GM19240 (cell line): Measurements from ENCODE around the gene CFAP97D2.
"Not testable (repeated sequence)": the region's sequence is repeated elsewhere in the genome, so short reads cannot be mapped to it uniquely, and the experiment has no call there.

Source experiments
- DNase-seq: peaks from one replicate; pipeline ENCODE4 v3.0.0; 2011; ENCODE audit warnings: low spot score; ENCODE audit not compliant: insufficient read length

Gene CFAP97D2

DNA sequence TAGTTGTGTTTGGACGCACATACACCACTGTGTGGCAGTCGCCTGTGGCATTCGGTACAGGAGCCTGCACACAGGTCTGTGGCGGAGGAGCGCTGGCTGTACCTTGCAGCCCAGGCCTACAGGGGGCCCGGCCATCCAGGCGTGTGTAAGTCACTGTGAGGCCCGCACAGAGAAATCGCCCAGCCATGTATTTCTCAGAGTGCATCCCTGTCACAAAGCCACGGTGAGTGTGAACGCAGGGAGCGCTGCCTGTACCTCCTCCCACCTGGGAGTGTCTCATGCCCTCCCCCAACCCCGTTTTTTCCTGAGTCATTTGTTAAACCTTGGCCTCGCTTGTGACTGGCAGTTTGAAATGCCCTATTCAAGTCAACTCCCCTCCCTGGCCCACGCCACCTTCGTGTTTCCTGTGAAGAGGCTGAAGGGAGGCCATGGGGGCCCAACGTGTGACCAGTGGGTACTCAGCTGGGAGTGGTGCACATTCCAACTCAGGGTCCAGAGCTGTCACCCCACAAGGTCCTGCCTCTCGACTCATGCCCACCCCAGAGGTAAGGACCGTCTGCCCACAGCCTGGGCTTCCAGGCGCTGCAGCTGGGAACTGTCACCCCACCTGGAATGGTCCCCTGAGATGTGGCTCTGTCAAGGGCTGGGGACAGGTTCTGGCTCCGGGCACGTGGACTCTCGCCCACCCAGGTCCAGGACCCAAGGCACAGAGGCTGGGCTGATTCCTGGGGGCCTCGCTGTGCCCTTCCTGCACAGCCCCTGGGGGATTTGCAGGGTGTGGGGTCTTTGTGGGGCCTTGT is 35.1 kb upstream of the CFAP97D2 start:
- no peak for DNase-seq

DNA sequence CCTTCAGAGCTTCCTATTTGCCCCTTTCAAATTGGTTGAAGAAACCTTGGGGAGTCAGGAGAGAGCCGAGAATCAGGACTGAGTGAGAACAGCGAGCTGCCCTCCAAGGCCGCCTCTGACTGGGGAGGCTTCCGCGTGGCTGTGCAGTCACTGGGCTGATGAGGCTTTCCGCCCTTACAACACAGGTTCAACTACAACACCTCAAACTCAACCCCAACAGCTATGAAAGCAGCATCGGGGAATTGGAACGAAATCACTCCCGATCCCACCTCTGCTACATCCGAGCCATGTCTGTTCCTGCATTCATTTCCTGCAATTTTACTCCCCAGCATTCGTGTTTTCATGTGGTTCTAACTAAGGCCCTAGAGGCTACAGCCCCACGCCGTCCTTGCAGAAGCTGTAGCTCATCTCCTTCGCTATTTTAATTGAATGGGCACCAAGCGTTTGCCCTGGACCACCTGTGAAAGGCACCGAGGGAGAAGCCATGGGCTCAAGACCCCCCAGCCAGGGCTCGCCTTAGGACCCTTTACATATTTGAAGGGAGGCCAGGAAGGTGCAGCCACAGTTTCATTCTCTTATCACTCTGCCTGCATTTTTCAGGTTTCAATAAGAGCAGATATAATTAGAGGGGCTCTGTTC is 34.3 kb upstream of the CFAP97D2 start:
- DNase-seq, result no peak

DNA sequence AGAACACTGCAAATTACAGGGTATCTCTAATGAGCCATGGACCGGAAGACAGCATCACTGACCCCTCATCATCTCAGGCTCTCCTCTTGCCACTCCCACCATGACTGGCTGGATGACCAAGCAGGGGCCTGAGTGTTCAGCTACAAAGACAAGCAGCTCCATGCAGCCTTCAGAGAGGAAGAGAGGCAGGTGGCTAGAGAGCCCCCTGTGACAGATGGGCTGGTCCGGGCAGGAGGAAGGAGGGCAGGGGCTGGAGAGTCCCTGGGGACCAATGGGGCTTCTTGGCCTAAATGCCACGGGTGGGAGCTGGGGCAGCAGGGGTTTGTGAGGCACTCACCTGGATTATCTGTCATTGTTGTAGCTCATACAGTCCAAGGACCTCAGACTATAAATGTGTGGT is 33.8 kb upstream of the CFAP97D2 start:
- DNase-seq, result no peak

DNA sequence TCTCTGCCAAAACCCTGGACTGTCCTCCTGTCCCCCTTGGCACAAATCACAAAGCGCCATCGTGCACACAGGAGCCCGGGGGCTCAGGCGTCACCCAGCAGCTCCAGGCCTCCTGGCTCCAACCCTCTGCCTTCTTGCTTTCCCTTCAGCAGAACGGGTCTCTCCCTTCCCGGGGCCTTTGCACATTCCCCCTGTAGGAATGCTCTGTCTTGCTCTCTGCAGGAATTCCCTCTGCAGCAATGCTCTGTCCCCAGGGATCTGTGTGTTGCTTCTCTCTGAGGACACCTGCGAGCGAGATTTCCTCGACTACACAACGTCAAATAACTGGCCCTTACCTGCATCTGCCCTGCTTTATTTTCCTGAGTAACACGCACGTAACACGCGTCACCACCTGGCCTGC is 33.3 kb upstream of the CFAP97D2 start:
- no peak for DNase-seq

DNA sequence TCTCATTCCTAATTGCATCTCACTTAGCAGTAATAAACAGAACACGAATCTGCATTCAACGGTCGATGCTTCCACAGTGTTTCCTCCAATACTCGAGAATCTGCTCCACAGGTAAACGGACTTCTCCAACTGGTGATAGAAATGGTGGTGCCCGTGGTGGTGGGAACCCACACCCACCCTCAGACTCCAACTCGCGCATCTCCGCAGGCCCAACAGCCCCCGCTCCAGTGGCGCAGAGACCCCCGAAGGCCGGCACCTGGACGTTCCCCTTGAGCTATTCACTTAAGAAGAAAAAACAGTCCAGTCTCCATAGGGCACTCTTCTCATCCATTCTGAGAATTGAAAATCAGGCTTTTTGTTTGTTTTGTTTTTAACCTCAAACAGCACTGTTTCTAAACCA is 32.9 kb upstream of the CFAP97D2 start:
- DNase-seq, result no peak

DNA sequence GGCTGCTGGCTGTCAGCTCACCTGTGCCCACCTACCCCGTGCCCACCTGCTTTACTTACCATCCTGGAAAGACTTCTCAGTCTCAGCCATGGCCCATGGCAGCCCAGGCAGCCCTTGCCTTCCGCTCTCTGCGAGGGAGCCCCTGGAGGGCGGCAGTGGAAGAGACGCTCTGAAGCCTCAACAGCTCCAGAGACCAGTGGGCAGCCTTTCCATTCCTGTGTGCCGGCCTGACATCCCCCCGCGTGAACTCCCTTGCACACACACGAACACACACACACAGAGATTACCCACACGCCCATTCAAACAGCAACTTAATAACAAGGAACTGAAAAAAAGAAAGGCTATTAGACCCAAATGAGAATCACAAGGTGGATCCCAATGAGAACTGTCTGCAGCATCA is 32.4 kb upstream of the CFAP97D2 start:
- no peak for DNase-seq

DNA sequence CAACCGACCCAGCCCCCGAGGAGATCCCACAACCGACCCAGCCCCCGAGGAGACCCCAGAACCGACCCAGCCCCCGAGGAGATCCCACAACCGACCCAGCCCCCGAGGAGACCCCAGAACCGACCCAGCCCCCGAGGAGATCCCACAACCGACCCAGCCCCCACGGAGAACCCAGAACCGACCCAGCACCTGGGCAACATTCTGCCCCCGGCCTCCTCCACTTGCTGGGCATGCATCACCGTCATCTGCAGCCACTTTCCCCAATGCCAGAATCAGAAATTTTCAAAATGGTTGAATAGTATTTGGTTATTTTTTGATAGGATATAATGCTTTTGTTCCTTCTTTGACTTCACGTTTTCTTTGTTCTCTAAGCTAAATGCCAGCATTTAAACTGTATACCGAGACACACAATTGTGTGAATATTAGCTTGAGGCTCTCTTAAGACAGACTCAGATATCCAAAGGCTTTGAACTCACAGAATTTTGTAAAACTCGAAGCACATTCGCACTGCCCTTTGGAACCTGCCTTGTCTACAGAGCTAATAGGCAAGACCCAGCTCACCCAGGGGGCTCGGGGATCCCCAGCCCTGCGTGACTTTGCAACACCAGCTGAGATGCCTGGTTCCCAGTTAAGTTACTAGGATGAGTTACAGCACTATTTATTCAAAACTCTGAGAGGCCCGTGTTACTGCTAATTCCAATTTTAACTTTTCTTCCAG is 31.1 kb upstream of the CFAP97D2 start:
- no peak for DNase-seq

DNA sequence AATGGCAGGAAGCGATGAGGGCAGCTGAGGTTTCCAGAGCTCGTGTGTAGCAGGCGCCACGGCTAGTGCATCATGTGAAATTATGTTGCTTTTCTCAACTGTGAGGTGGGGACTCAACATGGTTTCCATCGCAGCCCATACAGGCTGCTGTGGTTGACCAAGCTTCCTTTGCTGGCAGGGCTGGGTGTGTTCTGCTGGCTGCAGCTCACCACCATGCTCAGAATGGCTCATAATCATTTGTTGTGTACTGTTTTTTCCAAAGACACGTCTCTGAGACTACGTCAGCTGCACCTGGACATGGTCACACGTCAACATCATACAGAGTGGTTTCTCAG is 30.6 kb upstream of the CFAP97D2 start:
- DNase-seq, result no peak

DNA sequence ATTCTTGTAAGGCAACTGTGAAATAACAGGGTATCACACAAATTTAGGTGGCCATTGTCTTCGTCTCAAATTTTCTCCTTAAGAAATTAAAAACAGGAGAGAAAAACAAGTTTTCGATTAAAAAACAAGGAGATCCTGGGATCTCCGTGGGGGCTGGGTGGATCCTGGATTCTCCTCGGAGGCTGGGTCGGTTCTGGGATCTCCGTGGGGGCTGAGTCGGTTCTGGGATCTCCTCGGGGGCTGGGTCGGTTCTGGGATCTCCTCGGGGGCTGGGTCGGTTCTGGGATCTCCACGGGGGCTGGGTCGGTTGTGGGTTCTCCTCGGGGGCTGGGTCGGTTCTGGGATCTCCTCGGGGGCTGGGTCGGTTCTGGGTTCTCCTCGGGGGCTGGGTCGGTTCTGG is 30.2 kb upstream of the CFAP97D2 start:
- not testable (repeated sequence) for DNase-seq

DNA sequence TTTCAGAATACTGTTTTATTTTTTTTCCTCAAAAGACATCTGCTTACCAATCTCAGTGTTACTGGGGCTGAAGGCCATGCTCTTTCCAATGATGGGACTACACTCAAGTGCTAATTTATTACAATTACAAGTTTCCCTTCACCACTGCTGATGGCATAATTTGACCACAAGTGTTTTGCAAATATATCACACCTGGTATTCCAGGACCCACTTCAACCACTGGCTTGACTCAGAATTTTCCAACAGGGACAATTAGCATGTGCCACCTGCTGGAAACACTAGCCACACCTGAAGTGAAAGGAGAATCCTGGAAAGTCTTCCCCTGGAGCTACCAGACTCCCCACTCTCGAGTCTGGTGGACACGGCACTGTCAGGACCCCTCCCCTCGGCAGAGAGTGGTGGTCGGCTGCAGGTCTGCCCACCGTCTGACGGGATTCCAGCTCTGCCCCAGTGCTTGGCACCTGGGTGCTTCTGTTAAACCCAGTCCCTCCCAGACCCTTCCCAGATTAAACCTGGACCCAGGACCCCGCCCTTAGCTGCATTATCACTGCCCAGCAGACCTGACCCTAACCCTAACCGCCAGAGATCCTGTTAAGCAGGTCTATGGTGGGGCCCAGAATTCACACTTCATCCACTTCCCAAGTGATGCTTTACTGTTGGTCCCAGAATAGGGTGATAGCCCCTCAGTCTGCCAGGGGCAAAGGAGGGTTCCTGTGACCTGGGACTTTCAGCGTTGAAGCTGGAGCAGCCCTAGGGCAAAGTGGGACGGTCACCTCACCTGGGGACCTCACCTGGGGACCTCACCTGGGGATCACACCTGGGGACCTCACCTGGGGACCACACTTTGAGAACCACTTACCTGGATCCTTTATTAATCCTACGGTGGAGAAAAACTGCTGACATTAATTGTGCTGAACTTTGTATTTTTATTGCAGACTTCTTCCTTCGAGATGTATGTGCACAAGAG is 29.0 kb upstream of the CFAP97D2 start:
- DNase-seq, result no peak

DNA sequence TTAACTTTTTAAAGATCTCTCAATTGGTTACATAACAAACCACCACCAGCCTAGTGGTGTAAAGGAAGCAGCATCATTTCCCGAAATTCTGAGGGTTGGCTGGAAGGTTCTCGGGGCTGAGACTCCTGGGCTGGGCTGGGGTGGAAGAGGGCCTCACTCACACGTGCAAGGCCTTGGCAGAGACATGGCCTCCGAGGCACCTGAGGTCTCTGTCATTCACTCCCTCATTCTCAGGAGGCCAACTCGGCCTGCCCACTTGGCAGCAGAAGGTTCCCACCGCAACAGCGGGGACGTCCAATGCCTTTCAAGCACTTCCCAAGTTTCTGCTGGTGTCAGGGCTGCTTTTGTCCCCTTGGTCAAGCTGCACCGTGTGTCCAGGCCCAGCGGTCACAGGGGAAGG is 28.0 kb upstream of the CFAP97D2 start:
- no peak for DNase-seq

DNA sequence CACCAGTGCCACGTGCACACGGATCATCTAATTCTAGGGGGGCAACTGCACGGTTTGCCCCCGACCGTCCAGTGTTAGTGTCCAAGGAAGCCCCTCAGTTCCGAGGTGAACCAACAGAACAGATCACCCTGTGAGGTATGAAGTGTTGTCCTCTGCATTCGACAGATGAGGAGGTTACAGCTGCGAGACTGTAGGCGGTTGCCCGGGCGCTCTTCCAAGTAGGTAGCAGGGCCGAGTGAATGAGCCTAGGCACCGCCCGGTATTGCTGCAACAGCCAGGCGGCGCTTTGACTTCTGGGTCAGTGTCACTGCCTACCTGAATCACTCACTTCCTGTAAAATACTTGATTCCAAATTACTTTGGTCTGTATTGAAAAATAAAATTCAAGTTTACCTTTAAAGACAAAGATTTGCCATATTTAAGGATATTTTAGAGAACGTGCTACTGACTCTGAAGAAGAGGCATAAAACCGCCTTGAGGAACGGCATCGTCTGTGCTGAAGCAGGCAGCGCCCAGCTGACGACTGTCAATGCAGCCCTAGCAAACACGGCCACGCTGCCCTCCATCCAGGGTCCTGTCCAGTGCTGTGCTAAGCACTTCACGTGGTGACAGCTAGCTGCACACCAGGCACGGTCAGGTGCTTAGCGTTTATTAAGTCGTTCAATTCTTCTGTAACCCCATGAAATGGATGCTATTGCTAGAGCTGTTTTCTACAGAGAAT is 27.3 kb upstream of the CFAP97D2 start:
- no peak for DNase-seq

DNA sequence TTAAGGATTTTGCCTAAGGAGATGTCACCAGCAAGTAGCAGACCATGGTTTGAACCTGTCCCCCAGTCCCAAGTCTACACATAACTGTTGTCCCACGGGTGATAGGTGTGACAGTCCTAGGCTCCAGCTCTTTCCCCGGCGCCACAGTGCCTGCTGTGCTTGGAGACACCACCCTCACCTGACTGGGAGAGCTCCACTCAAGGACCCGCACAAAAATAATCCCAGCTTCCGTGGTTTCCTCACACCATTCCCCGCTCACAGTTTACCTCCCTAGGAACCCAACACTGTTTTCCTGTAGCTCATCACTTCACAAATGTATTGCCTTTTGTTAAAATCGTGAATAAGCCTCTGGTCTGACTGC is 26.8 kb upstream of the CFAP97D2 start:
- no peak for DNase-seq

DNA sequence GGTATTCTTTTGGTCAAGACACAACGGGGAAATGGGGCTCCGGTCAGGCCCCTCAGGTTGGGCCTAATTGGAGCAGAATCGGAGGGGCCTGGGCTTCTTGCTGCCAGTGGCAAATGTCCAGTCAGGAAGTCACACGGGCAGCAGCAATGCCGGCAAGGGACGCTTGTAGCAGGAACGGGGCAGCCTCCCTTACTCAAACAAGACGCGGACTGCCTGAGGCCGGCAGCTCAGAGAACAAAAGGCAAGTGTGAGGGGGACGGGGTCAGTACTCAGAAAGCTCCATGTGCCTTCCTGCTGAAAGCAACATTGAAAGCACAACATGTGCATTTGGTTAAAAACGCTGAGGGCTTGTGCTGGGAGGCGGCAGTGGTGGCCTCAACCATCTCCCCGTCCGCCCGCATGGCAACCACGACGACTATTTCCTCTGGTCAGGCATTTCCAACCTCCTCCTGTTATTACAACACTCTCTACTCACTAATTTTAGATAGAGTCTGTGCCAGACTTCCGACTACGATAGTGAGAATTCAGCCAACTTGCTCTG is 26.2 kb upstream of the CFAP97D2 start:
- DNase-seq, result no peak

DNA sequence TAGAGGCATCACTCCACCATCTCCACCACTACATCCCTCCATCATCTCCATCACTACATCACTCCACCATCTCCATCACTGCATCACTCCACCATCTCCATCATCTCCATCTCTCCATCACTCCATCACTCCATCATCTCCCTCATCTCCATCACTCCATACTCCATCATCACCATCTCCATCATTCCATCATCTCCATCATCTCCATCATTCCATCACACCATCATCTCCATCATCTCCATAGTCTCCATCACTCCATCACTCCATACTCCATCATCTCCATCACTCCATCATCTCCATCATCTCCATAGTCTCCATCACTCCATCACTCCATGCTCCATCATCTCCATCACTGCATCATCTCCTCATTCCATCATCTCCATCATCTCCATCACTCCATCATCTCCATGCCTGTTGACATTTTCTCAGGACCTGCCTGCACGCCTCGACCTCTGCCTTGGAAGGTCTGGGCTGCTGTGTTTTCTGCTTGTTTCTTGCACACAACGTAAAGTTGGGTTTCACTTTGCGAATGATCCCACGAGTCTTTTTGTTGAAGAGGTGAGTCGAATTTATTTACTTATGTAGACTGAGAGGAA is 25.5 kb upstream of the CFAP97D2 start:
- no peak for DNase-seq

DNA sequence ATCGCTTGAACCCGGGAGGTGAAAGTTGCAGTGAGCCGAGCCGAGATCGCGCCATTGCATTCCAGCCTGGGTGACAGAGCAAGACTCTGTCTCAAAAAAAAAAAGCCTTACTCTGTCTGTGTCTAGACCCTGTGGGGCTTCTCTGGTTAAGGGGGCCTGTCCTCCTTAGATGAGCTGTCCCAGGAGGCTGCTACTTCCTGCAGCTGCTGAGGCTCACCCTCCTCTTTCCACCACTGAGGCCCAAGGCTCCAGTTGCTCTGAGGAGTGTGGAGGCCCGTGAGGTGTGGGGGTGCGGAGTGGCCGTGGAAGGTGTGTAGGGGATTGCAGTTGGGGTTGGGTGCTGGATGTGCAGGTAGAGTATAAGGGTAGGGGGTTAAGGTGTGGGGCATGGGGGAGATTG is 24.6 kb upstream of the CFAP97D2 start:
- no peak for DNase-seq

DNA sequence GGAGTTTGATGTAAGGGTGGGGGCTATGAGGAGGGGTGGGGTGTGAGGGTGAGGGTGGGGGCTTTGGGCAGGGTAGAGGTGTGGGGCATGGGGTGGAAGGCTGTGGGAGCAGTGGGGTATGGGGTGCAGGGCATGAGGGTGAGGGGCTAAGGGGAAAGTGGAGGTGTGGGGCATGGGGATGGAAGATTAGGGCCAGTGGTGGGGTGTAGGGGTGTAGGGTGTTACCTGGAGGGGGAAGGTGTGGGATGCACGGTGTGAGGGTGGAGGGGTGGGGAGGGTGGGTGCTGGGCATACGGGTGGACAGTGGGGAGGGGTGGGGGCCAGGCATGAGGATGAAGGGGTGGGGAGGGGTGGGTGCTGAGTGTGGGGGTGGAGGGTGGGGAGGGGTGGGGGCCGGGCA is 23.7 kb upstream of the CFAP97D2 start:
- DNase-seq, result no peak

DNA sequence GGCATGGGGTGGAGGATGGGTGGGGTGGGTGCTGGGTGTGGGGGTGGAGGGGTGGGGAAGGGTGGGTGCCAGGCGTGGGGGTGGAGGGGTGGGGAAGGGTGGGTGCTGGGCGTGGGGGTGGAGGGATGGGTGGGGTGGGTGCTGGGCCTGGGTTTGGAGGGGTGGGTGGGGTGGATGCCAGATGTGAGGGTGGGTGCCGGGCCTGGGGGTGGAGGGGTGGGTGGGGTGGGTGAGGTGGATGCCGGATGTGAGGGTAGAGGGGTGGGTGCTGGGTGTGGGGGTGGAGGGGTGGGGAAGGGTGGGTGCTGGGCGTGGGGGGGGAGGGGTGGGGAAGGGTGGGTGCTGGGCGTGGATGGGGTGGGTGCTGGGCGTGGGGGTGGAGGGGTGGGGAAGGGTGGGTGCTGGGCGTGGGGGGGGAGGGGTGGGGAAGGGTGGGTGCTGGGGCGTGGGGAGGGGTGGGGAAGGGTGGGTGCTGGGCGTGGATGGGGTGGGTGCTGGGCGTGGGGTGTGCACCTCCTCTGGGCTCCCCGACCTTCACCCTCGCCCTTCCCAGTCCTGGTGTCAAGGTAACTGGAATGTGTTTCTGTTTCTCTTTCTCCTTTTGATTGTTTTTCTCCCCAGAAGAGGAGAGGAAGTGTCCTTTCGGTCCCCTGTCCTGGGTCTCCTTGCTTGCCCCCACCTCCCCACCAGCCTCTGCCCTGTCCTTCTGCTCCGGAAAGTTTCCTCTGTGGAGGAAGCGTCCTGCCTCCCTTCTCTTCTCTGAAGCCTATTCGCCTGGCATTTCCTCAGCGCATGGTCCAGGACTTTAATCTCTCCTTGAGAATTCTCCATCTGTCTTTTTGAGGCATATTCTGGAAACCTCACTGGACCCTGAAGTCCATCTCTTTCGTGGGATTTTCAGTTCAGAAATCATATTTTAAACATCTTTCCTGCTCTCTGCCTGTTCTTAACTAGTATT is 22.9 kb upstream of the CFAP97D2 start:
- DNase-seq, result no peak

DNA sequence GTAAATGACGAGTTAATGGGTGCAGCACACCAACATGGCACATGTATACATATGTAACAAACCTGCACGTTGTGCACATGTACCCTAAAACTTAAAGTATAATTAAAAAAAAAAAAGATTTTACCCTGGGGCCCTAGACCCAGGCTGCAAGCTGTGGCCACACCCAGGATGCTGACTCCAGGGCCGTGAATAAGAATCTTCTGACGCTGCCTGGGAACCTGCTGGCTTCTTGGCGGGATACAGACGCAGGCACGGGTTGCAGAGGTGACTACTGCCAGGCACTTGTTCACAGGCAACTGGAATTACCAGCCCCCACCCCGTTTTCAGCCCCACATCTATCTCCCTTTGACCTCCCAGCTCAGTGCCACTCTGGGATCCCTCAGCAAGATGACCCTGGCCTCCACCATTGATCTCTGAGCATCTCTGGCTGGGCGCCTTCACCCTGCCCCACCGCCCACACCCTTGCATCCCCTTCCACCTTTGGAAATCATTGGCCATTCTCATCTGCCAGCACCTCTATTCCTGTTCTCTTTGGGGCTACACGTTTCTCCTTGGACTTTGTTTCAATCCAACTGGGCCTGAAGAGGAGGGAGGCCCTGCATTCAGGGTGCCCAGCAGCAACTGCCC is 21.1 kb upstream of the CFAP97D2 start:
- DNase-seq, result no peak
